NCI-H1417 treated with DMSO at 0.1 percent for 48 hours (cell line): ENCODE measurements around the gene CAPNS1.
A peak's percentile ranks its signal among the peaks of the same experiment; 100 is the strongest.
"Not testable (repeated sequence)": the region's sequence is repeated elsewhere in the genome, so short reads cannot be mapped to it uniquely, and the experiment has no call there.

Source experiments
- DNase-seq: peaks from one replicate; lab custom pipeline; 2025; lab: John Stamatoyannopoulos, UW

CAPNS1 gene

GRCh38 chr19:36114721-36115452 lies 25.0 kb upstream of the CAPNS1 start, which contains the start of gene POLR2I:
Gene POLR2I (minus strand): TSS chr19:36114875. CDS start chr19:36114856, 19 bp downstream.
- peak; percentile 97 for DNase-seq

DNA sequence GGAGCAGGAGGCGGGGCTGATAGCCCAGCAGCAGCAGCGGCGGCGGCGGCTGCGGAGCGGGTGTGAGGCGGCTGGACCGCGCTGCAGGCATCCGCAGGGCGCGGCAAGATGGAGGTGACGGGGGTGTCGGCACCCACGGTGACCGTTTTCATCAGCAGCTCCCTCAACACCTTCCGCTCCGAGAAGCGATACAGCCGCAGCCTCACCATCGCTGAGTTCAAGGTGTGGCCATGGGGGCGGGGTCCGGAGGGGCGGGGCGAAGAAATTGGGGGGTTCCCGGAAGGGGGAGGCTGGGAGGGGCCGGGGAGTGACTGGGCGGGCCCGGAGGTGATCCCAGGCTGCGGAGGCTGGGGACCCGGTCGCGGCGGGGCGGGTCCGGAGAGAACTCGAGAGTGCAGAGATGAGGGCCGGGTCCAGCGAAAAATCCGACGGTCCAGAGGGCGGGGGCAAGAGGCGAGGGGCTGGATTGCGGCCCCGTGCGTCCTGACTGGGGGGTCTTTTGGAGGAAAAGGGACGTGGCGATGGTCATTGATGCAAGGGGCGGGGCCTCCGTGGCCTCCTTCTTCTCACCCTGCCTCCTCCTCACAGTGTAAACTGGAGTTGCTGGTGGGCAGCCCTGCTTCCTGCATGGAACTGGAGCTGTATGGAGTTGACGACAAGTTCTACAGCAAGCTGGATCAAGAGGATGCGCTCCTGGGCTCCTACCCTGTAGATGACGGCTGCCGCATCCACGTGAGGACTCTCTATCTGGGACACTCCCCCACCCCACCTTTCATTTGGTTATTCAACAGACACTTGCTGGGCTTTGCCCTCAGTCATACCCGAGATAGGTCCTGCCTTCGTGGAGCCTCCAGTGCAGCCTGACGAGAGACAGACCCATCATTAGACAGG lies 24.2 kb upstream of the CAPNS1 start, which contains the start of gene TBCB:
TSS of gene TBCB (plus strand) at position 16 of the 891 bp plus-strand sequence. CDS start at position 109, 93 bp downstream.
- DNase-seq, result no peak

DNA sequence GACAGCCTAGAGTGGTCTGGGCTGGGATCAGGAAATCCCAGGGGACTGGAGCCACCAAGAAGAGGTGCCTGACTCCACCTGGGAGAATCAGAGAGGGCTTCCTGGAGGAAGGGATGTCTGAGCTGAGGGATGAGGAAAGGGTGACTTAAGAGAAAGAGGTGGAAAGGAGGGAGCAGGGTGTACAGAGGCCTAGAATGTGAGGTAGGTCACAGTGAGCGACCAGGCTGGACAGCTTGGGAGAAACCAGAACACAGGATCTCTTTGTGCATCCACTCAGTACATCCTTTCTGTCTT lies 23.6 kb upstream of the CAPNS1 start:
- DNase-seq, result no peak

DNA sequence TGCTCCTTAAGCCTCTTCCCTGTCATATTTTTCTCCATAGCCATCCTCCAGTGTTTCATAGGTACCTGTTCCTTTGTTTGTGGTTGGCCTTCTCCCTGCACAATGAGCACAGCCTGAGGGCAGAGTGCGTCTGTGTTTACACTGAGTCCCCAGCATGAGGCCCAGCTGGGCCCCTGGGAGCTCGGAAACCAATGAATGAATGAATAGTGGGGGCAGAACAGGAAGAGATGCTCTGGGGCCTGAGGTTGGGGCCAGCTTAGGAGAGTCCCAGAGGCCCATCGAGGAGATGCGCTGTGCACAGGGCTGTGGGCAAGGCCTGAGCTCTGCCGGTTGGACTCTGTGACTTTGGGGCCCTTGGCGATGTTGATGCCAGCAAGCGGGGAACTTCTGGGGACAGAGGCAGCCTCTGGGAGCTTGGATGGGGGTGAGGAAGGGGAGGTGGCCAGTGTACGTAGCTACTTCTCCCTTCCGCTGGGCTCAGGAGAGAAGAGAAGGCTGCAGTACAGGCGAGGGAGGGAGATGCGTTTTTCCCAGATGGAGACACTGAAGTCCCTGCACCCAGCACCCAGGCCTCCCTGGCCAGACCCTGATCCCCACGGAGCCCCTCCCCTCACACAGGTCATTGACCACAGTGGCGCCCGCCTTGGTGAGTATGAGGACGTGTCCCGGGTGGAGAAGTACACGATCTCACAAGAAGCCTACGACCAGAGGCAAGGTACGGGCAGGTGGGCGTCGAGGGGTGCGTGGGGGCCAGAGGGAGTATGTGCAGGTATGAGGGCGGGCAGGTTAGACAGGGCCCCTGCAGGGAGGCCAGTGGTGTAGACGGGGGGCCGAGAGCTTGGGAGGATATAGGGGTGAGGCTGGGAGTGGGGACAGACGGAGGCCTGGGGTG lies 19.5 kb upstream of the CAPNS1 start:
- DNase-seq, result peak; percentile 6

- DNase-seq, result no peak
These were observed 18.9 kb upstream of the CAPNS1 start for GRCh38 chr19:36120984-36121358.

- DNase-seq, result no peak
These were observed 18.3 kb upstream of the CAPNS1 start for GRCh38 chr19:36121486-36122124.

GRCh38 chr19:36125557-36125956 lies 14.3 kb upstream of the CAPNS1 start:
- DNase-seq, result no peak

- DNase-seq, result no peak
These were observed 11.5 kb upstream of the CAPNS1 start for GRCh38 chr19:36128392-36128736.

DNA sequence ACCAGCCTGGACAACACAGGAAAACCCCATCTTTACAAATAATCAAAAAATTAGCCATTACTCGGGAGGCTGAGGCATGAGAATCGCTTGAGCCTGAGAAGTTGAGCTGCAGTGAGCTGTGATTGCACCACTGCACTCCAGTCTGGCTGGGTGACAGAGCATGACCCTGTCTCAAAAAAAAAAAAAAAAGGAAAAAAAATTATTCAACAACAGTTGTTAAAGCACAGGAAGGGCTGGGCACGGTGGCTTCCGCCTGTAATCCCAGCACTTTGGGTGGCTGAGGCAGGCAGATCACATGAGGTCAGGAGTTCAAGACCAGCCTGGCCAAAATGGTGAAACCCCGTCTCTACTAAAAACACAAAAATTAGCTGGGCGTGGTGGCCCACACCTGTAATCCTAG lies 8.6 kb upstream of the CAPNS1 start:
- DNase-seq, result not testable (repeated sequence)

GRCh38 chr19:36134867-36135266 lies 5.0 kb upstream of the CAPNS1 start:
- not testable (repeated sequence) for DNase-seq

- DNase-seq, result no peak
These were observed 2.7 kb upstream of the CAPNS1 start for GRCh38 chr19:36136964-36137686.

- DNase-seq, result no peak
These were observed 770 bp upstream of the CAPNS1 start for GRCh38 chr19:36139120-36139472.

GRCh38 chr19:36140304-36141038 lies 605 bp downstream of the CAPNS1 start:
- DNase-seq, result no peak

DNA sequence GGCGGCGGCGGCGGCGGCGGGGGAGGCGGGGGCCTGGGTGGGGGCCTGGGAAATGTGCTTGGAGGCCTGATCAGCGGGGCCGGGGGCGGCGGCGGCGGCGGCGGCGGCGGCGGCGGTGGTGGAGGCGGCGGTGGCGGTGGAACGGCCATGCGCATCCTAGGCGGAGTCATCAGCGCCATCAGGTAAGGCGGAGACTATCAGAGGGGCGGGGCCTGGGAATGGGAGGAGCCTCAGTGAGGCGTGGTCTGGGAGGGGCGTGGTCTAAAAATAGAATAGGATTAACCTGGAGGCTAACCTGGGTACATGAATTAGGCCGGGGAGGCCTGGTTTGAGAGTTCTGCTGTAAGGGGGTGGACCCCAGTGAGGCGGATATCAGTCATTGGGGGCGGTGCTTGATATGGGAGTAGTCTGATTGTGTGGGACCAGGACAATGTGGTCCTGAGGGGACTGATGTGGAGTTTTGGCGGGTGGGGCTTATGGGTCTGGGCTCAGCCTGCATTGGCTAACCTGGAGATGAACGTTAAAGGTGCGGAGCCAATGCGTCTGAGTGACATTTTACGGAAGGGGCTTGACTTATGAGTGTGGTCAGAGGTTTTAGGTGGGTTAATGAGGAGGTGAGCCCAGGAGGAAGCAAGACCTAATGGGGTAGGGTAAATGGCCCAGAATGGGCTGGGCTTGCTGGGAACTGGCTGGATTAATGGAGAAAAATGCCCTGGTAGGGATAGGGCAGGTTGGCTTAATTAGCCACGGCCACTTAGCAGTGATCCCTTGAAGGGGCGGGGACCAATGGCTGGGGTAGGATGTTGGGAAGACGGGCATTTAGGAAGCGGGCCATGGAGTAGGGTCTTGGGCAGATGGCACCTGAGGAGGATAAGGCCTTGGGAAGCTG lies 1.4 kb downstream of the CAPNS1 start:
- peak; percentile 28 for DNase-seq

DNA sequence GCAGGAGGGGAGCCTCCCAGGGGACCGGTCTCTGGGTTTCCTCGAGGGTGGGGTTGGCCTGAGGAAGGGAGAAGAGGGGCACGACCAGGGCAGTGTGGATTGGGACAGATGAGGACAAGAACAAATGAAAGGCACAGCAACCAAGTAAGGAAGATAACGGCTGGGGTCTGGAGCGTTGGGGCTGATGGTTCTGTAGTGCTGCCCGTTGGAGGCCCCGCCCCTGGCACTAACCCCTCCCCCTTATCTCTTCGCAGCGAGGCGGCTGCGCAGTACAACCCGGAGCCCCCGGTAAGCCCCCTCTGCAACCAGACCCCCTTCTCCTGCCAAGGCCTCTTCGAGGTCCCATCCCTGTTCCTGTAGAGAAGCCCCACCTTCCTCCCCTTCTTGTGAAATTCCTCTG lies 2.2 kb downstream of the CAPNS1 start:
- DNase-seq, result no peak

DNA sequence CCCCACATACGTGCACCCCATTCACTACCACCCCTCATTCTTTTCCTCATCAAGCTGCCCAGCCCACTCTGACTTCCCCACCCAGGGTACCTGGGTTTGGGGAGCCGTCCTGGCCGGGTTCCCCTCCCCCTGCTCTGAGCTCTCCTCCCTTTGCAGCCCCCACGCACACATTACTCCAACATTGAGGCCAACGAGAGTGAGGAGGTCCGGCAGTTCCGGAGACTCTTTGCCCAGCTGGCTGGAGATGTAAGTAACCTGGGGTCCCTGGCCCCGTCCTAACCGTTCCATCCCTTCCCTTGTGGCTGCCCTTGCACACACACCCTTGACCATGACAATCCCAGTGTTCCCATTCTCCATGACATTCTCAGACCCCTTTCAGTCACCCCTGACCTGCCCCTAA lies 2.6 kb downstream of the CAPNS1 start:
- DNase-seq, result no peak

- no peak for DNase-seq
These were observed 4.8 kb downstream of the CAPNS1 start for GRCh38 chr19:36144624-36145023.

DNA sequence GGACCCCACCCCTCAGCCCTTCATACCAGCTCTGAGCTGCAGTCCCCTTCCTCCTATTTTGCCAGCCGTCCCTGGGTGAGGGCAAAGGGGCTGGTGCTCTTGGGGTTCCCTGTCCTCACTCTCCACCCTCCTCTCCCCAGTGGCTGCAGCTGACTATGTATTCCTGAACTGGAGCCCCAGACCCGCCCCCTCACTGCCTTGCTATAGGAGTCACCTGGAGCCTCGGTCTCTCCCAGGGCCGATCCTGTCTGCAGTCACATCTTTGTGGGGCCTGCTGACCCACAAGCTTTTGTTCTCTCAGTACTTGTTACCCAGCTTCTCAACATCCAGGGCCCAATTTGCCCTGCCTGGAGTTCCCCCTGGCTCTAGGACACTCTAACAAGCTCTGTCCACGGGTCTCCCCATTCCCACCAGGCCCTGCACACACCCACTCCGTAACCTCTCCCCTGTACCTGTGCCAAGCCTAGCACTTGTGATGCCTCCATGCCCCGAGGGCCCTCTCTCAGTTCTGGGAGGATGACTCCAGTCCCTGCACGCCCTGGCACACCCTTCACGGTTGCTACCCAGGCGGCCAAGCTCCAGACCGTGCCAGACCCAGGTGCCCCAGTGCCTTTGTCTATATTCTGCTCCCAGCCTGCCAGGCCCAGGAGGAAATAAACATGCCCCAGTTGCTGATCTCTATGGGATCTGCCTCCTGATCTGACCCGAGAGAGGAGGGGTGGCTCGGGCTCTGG lies 10.0 kb downstream of the CAPNS1 start:
- no peak for DNase-seq

DNA sequence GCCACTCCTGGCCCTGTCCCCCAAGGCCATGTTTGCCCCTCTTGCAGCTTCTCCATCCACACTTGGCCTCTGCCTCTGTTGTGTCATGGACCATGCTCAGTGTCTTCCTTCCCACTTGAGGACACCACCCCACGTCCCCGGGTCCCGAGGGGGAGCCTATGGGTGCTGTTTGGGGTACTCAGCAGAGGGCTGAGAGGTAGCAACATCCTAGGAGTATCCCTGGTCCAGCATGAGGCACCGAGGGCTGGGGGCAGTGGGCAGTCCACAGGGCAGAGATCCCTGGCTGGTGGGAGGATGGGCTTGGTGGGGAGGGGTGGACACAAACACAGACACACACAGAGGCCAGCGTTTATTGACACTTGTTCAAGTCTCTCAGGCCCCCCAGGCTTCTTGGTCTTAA lies 10.7 kb downstream of the CAPNS1 start:
- no peak for DNase-seq
